ENCODE results near the gene ASXL1.
"Not testable (repeated sequence)": the region's sequence is repeated elsewhere in the genome, so short reads cannot be mapped to it uniquely, and the experiment has no call there.

Gene ASXL1

GRCh38 chr20:32337937-32338661 is 20.0 kb upstream of the ASXL1 start:
- no peak for TF ChIP-seq CTCF (IDR thresholded peaks at IDR 0.05; ENCODE audit: borderline replicate concordance, insufficient read depth, low read depth, low read length)
- H3K4me3 ChIP-seq (ENCODE audit: low read depth, low read length): no peak overlapping the region

DNA sequence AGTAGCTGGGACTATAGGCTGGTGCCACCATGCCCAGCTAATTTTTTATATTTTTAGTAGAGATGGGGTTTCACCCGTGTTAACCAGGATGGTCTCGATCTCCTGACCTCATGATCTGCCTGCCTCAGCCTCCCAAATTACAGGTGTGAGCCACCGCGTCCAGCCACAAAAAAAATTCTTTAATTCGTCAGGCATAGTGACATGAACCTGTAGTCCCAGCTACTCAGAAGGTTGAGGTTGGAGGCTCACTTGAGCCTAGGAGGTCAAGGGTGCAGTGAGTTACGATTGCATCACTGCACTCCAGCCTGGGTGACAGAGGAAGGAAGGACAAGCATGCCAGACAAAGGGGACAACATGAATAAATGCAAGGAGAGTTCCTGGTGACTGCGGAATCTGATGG is 19.5 kb upstream of the ASXL1 start:
- no peak for TF ChIP-seq CTCF (IDR thresholded peaks at IDR 0.05; ENCODE audit: borderline replicate concordance, insufficient read depth, low read depth, low read length)
- H3K4me3 ChIP-seq (ENCODE audit: low read depth, low read length): no peak overlapping the region

DNA sequence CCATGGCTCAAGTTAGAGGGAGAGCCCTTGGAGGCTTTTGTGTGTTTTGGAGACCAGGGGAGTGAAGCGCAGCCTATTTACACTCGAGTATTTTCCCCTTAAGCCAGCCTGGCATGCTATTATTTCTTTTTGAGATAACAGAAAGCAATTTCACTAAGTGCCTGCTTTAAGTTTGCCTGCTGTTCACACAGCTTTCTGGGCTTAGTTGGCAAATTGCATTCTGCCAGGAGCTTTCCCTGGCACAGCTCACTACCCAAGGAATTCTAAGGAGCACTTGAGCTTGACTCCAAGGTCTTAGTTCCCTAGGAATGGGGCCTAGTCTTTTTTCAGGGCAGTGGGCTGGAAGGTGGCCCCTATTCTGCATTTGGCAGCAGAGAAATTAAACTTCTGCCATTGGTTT is 19.0 kb upstream of the ASXL1 start:
- H3K4me3 ChIP-seq (ENCODE audit: low read depth, low read length): no peak overlapping the region
- TF ChIP-seq CTCF (IDR thresholded peaks at IDR 0.05; ENCODE audit: borderline replicate concordance, insufficient read depth, low read depth, low read length): no peak

DNA sequence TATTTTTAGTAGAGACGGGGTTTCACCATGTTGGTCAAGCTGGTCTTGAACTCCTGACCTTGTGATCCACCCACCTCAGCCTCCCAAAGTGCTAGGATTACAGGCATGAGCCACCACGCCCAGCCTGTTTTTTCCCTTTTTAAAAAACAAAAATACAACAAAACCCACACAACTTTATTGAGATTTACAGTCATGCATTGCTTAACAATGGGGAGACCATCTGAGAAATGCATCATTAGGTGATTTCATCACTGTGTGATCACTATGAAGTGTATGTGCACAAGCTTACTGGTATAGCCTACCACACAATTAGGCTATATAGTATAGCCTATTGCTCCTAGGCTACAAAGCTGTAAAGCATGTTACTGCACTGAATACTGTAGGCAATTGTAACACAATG is 17.1 kb upstream of the ASXL1 start:
- not testable (repeated sequence) for H3K4me3 ChIP-seq (ENCODE audit: low read depth, low read length)

- no peak overlapping the region for H3K4me3 ChIP-seq (ENCODE audit: low read depth, low read length)
- no peak for TF ChIP-seq CTCF (IDR thresholded peaks at IDR 0.05; ENCODE audit: borderline replicate concordance, insufficient read depth, low read depth, low read length)
These were observed 14.7 kb upstream of the ASXL1 start for GRCh38 chr20:32343439-32343838.

DNA sequence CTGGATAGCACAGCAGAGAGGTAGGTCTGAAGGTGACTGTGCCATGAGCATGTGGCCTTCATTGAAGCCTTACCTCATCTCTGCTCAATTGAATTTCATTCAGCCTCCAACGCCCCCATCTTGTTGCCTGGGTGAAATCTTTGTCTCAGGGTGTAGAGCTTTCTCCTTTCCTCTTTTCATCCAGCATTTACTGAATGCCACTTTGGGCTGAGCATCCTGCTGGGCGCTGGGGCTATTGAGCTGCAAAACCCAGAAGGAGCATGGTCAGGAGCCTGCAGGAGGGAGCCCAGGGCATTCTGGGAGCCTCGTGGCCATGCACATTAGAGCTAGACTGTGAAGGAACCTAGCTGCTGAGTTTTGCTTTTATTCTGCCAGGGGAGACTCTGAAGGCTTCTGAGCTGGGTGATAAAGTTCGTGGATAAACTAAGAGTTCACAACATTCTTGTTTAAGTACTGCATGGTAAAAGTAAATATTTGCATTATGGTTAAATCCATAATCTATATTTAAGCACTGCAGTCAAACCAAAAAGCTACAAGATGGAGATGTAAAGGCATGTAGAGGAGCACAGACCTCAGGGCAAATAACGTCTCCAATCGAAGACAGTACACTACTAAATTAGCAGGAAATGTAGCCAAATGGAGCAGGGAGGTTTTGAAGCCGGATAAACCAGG is 13.2 kb upstream of the ASXL1 start:
- no peak for TF ChIP-seq CTCF (IDR thresholded peaks at IDR 0.05; ENCODE audit: borderline replicate concordance, insufficient read depth, low read depth, low read length)
- H3K4me3 ChIP-seq (ENCODE audit: low read depth, low read length): no peak overlapping the region

DNA sequence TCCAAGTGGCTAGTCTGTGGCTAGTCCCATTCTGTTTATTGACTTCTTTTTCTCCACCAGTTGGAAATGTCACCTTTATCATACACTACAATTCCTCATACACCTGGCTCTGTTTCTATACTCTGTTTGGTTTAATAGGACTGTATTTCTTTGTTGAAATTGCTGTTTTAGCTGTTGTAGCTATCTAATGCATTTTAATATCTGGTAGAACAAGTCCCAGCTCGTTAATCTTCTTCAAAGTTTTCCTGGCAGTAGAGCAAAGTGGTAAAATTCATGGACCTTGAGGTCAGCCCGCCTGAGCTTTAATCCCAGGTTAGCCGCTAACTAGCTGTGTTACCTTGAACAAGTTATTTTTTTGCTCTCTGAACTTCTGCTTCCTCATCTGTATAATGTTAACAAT is 9.9 kb upstream of the ASXL1 start:
- TF ChIP-seq CTCF (IDR thresholded peaks at IDR 0.05; ENCODE audit: borderline replicate concordance, insufficient read depth, low read depth, low read length): no peak
- H3K4me3 ChIP-seq (ENCODE audit: low read depth, low read length): no peak overlapping the region

All from GM12875 (cell line).